ENCODE measurements around the gene OBSCN. TPM values are rescaled to one million over a fixed set of nuclear protein-coding genes. Genes with fewer than 3 reads are reported as not detected.

Gene OBSCN
- total and polyA plus RNA-seq, 10 of the 15 experiments (the other 5 are each of a cell fraction or from before 2014, with no cell fraction given), result 0.01 to 0.36 (median 0.08) TPM; not detected in 2

GRCh38 chr1:228339766-228340685 lies 132.2 kb downstream of the OBSCN start:
- no peak for DNase-seq (ENCODE audit: low read depth, low spot score)
- WGBS (ENCODE audit: insufficient coverage, insufficient replicate concordance, low lambda C conversion rate, missing lambda C conversion rate), result 41% methylated on average over 22 of the region's 24 CpGs
- CTCF ChIA-PET, result no interaction called here
- H3K4me3 ChIP-seq, result no peak overlapping the region
- SMC1A ChIA-PET (ENCODE audit: uncharacterized antibody, unreplicated experiment), result no interaction called here
- no peaks in the 10 kb centered on the region for H3K36me3 ChIP-seq (ENCODE audit: control insufficient read depth in 2 of 2, insufficient read depth in 2 of 2, low read length in 1 of 2)
- in situ Hi-C loops (cut with MboI) (no loop called here), intact Hi-C loops (cut with micrococcal nuclease; ENCODE audit: unreplicated experiment) (no loop called here)
- ATAC-seq, result no peak
- TF ChIP-seq ZBED1 (IDR thresholded peaks at IDR 0.05; ENCODE audit: borderline replicate concordance) (no peak), MAX (IDR thresholded peaks at IDR 0.05; ENCODE audit: low read depth, low read length) (no peak), PAX8 (IDR thresholded peaks at IDR 0.05) (no peak), RELB (IDR thresholded peaks at IDR 0.05; ENCODE audit: low read depth) (no peak), BCL3 (IDR thresholded peaks at IDR 0.05; ENCODE audit: borderline replicate concordance, insufficient read depth, low read depth, low read length, poor library complexity, severe bottlenecking) (no peak), IKZF1 (conservative IDR thresholded peaks at IDR 0.05) (no peak), ZNF384 (IDR thresholded peaks at IDR 0.05; ENCODE audit: borderline replicate concordance, low read depth, low read length) (no peak), STAT1 (conservative IDR thresholded peaks at IDR 0.05) (no peak), ZNF217 (IDR thresholded peaks at IDR 0.05) (no peak), HDAC6 (IDR thresholded peaks at IDR 0.05; ENCODE audit: unreplicated experiment) (no peak), EZH2 (IDR thresholded peaks at IDR 0.05; ENCODE audit: borderline replicate concordance, control insufficient read depth, low read depth, low read length) (no peak), MTA2 (IDR thresholded peaks at IDR 0.05; ENCODE audit: low read depth) (no peak), ASH2L (IDR thresholded peaks at IDR 0.05; ENCODE audit: borderline replicate concordance, low read depth) (no peak), SIX5 (IDR thresholded peaks at IDR 0.05; ENCODE audit: low read depth, low read length, severe bottlenecking) (no peak), POLR2A (IDR thresholded peaks at IDR 0.05; ENCODE audit: low read depth, low read length) (no peak)
- RAD21 ChIA-PET (ENCODE audit: unreplicated experiment), result no interaction called here
- H3K9ac ChIP-seq (ENCODE audit: control insufficient read depth, insufficient read depth, low read length), result no peak overlapping the region
- H3K9me3 ChIP-seq (replicated peaks; ENCODE audit: control insufficient read depth, insufficient read depth, low read length), result no peaks in the 10 kb centered on the region; the same call in 2 of the 3 replicates
- H3K27ac ChIP-seq (ENCODE audit: control insufficient read depth, insufficient read depth), result no peak overlapping the region
- H3K4me2 ChIP-seq (ENCODE audit: control insufficient read depth, insufficient read depth), result no peak overlapping the region
- no peak overlapping the region for H2AFZ ChIP-seq (ENCODE audit: control insufficient read depth, low read depth, low read length)
- POLR2A ChIA-PET, result no interaction called here
- BruUV-seq (replicated peaks), result no TSS peak
- no peaks in the 10 kb centered on the region for H4K20me1 ChIP-seq (ENCODE audit: control insufficient read depth, insufficient read depth)
- H3K79me2 ChIP-seq (ENCODE audit: control insufficient read depth, insufficient read depth, low read length), result no peaks in the 10 kb centered on the region
- no peaks in the 10 kb centered on the region for H3K4me1 ChIP-seq (ENCODE audit: control insufficient read depth, insufficient read depth, low read length)
- FAIRE-seq, result no peak
- no peaks in the 10 kb centered on the region for H3K27me3 ChIP-seq (replicated peaks in 1 of 2; ENCODE audit: control insufficient read depth in 2 of 2, insufficient read depth in 2 of 2, low read length in 1 of 2)
